ENCODE results near the gene ATP1A3. TPM values are rescaled to one million over a fixed set of nuclear protein-coding genes. Genes with fewer than 3 reads are reported as not detected.

The ATP1A3 gene
- total and polyA plus RNA-seq, 8 donors: 0.09 to 1.2 (median 0.32) TPM

GRCh38 chr19:41965106-41965505 is 28.9 kb downstream of the ATP1A3 start:
- intact Hi-C loops (cut with DNase I): no loop called here
- WGBS, 2 donors: 44 to 57% methylated on average over 5 of the region's 5 CpGs
- FAIRE-seq (no peak), ATAC-seq (no peak), DNase-seq (no peak)
- H3K27ac ChIP-seq: no peak overlapping the region
- no peaks in the 10 kb centered on the region for H3K4me1 ChIP-seq
- no peaks in the 10 kb centered on the region for H3K27me3 ChIP-seq
- H3K36me3 ChIP-seq: no peaks in the 10 kb centered on the region
- no peaks in the 10 kb centered on the region for H3K9me3 ChIP-seq
- no peak for TF ChIP-seq CTCF (IDR thresholded peaks at IDR 0.05)
- no peak overlapping the region for H3K4me3 ChIP-seq

- TF ChIP-seq CTCF (IDR thresholded peaks at IDR 0.05): no peak
- Histone ChIP-seq H3K9me3 (no peaks in the 10 kb centered on the region), H3K36me3 (no peaks in the 10 kb centered on the region), H3K27me3 (no peaks in the 10 kb centered on the region), H3K4me3 (no peak overlapping the region), H3K4me1 (peaks cover 0 to 4% (median 0%) of the 10 kb centered on the region in 3 donors), H3K27ac (no peak overlapping the region)
- WGBS, 2 donors: 89 to 96% methylated on average over 5 of the region's 5 CpGs
- ATAC-seq (no peak), DNase-seq (no peak), FAIRE-seq (no peak)
- intact Hi-C loops (cut with DNase I): no loop called here
Measured at GRCh38 chr19:41960973-41961372, 33.1 kb downstream of the ATP1A3 start.

GRCh38 chr19:41959056-41960053 is 34.7 kb downstream of the ATP1A3 start, which contains the start of gene RABAC1:
TSS of gene RABAC1 (minus strand) at chr19:41959321. CDS start at chr19:41959292, 29 bp downstream.
- Histone ChIP-seq H3K4me3 (peak within 1 kb of the TSS; percentile 75 to 94 (median 80)), H3K36me3 (no peaks in the 10 kb centered on the region), H3K4me1 (peaks cover 0 to 4% (median 0%) of the 10 kb centered on the region in 3 donors), H3K27ac (peak within 1 kb of the TSS; percentile 73 to 87 (median 83)), H3K9me3 (no peaks in the 10 kb centered on the region), H3K27me3 (no peaks in the 10 kb centered on the region)
- TF ChIP-seq CTCF (IDR thresholded peaks at IDR 0.05): no peak
- DNase-seq (peak; percentile 84 to 94 (median 88)), ATAC-seq (peak; percentile 83 to 94 (median 88)), FAIRE-seq (no peak)
- WGBS, 2 donors: 4 to 6% methylated on average over 41 to 46 of the region's 46 CpGs
- intact Hi-C loops (cut with DNase I): no loop called here

- peak; percentile 87 to 94 (median 90) for ATAC-seq
- peak overlapping the region; percentile 75 to 94 (median 80) for H3K4me3 ChIP-seq
- peak; percentile 86 to 95 (median 92) for DNase-seq
- no peak for TF ChIP-seq CTCF (IDR thresholded peaks at IDR 0.05)
- 0 to 1% methylated on average over 39 to 43 of the region's 43 CpGs for WGBS, 2 donors
- no peaks in the 10 kb centered on the region for H3K36me3 ChIP-seq
- no peaks in the 10 kb centered on the region for H3K9me3 ChIP-seq
- peaks cover 0 to 4% (median 0%) of the 10 kb centered on the region in 3 donors for H3K4me1 ChIP-seq
- no peak for FAIRE-seq
- peak overlapping the region; percentile 73 to 87 (median 83) for H3K27ac ChIP-seq
- no peaks in the 10 kb centered on the region for H3K27me3 ChIP-seq
- intact Hi-C loops (cut with DNase I): no loop called here
Measured at GRCh38 chr19:41958367-41959055, 35.5 kb downstream of the ATP1A3 start.
